ENCODE results near the gene CSNK2A2.

CSNK2A2 gene

GRCh38 chr16:58230259-58230658, 32.4 kb upstream of the CSNK2A2 start:
- DNase-seq (ENCODE audit: low spot score), result no peak
- in situ Hi-C loops (cut with MboI; ENCODE audit: low sequenced_read_pairs, unreplicated experiment), result no loop called here

DNA sequence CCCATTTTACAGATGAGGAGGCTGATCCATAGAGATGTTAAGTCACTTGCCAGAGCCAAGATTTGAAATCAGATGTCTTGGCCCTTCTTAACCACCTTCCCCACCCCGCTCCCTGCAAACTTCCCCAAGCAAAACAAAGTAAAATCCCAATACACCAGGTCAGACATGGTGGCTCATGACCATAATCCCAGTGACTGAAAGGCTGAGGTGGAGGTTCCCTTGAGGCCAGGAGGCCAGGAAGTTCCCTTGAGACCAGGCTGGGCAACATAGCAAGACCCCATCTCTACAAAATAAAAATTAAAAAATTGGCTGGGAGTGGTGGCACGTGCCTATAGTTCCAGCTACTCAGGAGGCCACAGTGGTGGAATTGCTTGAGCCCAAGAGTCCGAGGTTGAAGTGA, 28.9 kb upstream of the CSNK2A2 start:
- DNase-seq (ENCODE audit: low spot score), result no peak
- in situ Hi-C loops (cut with MboI; ENCODE audit: low sequenced_read_pairs, unreplicated experiment), result no loop called here
- TF ChIP-seq CTCF (IDR thresholded peaks at IDR 0.05; ENCODE audit: borderline replicate concordance, control extremely low read depth, extremely low read depth, insufficient read depth, missing control alignments), result no peak

More at GRCh38 chr16:58230259-58230658, 32.4 kb upstream of the CSNK2A2 start:
- no peak for TF ChIP-seq CTCF (IDR thresholded peaks at IDR 0.05; ENCODE audit: borderline replicate concordance, control extremely low read depth, extremely low read depth, insufficient read depth, missing control alignments)

- TF ChIP-seq CTCF (IDR thresholded peaks at IDR 0.05; ENCODE audit: borderline replicate concordance, control extremely low read depth, extremely low read depth, insufficient read depth, missing control alignments), result no peak
- in situ Hi-C loops (cut with MboI; ENCODE audit: low sequenced_read_pairs, unreplicated experiment), result no loop called here
- no peak for DNase-seq (ENCODE audit: low spot score)
These were observed 28.2 kb upstream of the CSNK2A2 start for GRCh38 chr16:58225965-58226602.

DNA sequence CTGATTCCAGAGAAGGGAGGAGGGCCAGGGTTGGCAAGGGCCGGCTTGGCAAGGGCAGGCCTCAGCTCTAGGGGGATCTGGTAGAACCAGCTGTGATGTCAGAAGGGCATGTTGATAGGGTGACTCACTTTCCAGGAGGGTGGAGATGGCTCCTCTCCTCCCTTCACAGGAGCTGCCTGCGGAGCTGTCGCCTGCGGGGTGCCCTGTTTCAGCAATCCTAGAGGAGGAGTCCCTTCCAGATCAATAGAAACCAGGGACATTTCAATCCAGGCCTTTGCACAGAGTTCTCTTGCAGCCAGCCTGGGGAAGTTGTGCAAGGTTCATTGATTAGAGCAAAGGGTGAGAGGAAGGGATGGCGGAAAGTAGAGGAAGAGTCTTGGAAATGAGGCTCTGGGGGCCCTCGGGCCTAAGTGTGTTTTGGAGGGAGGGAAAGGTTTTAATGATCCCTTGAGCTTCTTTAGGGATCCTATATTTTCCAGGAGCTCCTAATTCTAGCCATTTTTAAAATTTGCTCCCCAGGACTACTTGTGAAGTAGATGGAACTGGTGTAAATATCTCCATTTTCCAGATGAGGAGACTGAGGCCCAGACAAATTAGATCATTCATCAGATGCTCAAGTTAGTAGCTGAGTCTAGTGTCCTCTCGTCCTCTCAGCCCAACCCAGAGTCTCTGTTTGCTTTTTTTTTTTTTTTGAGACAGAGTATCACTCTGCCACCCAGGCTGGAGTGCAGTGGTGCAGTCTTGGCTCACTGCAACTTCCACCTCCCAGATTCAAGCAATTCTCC, 24.8 kb upstream of the CSNK2A2 start:
- DNase-seq (ENCODE audit: low spot score), result no peak
- TF ChIP-seq CTCF (IDR thresholded peaks at IDR 0.05; ENCODE audit: borderline replicate concordance, control extremely low read depth, extremely low read depth, insufficient read depth, missing control alignments), result no peak
- in situ Hi-C loops (cut with MboI; ENCODE audit: low sequenced_read_pairs, unreplicated experiment), result no loop called here

GRCh38 chr16:58219432-58219831, 21.5 kb upstream of the CSNK2A2 start:
- in situ Hi-C loops (cut with MboI; ENCODE audit: low sequenced_read_pairs, unreplicated experiment), result no loop called here
- no peak for DNase-seq (ENCODE audit: low spot score)
- TF ChIP-seq CTCF (IDR thresholded peaks at IDR 0.05; ENCODE audit: borderline replicate concordance, control extremely low read depth, extremely low read depth, insufficient read depth, missing control alignments), result no peak

DNA sequence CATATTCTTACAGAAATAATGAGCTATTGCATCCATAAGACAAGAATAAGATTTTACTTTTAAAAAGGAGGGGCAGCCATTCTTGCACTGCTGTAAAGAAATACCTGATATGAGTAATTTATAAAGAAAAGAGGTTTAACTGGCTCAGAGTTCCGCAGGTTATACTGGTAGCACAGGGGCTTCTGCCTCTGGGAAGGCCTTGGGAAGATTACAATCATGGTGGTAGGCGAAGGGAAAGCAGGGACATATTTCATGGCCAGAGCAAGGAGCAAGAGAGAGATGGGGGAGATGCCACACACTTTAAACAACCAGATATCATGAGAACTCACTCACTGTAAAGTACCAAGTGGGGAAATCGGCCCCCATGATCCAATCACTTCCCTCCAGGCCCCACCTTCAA, 20.9 kb upstream of the CSNK2A2 start:
- no peak for DNase-seq (ENCODE audit: low spot score)
- in situ Hi-C loops (cut with MboI; ENCODE audit: low sequenced_read_pairs, unreplicated experiment), result no loop called here
- TF ChIP-seq CTCF (IDR thresholded peaks at IDR 0.05; ENCODE audit: borderline replicate concordance, control extremely low read depth, extremely low read depth, insufficient read depth, missing control alignments), result no peak
